Activated gamma-delta T cell treated with Interleukin-2 at 50 U/mL for 16 hours (primary cell): ENCODE measurements around the gene HSPA14.
A peak's percentile ranks its signal among the peaks of the same experiment; 100 is the strongest.
"Not testable (repeated sequence)": the region's sequence is repeated elsewhere in the genome, so short reads cannot be mapped to it uniquely, and the experiment has no call there.

Experiments used
- DNase-seq: peaks from one replicate; pipeline ENCODE4 v3.0.0-alpha.2; 2020

HSPA14 gene

GRCh38 chr10:14838582-14839304, 637 bp downstream of the HSPA14 start:
- peak; percentile 8 for DNase-seq

GRCh38 chr10:14839305-14839695, 1.2 kb downstream of the HSPA14 start:
- DNase-seq: no peak

GRCh38 chr10:14840178-14840577, 2.1 kb downstream of the HSPA14 start:
- DNase-seq: no peak

- no peak for DNase-seq
These were observed 5.4 kb downstream of the HSPA14 start for GRCh38 chr10:14843327-14843988.

GRCh38 chr10:14844948-14845347, 6.8 kb downstream of the HSPA14 start:
- no peak for DNase-seq

GRCh38 chr10:14852236-14852635, 14.1 kb downstream of the HSPA14 start:
- DNase-seq: no peak

- no peak for DNase-seq
These were observed 17.3 kb downstream of the HSPA14 start for GRCh38 chr10:14855453-14855852.

- no peak for DNase-seq
These were observed 20.3 kb downstream of the HSPA14 start for GRCh38 chr10:14858338-14858960.

GRCh38 chr10:14859043-14859442, 20.9 kb downstream of the HSPA14 start:
- DNase-seq: no peak

GRCh38 chr10:14859775-14860174, 21.7 kb downstream of the HSPA14 start:
- DNase-seq: no peak

- DNase-seq: no peak
These were observed 22.7 kb downstream of the HSPA14 start for GRCh38 chr10:14860791-14861190.

- not testable (repeated sequence) for DNase-seq
These were observed 26.4 kb downstream of the HSPA14 start for GRCh38 chr10:14864466-14864865.

GRCh38 chr10:14864871-14865270, 26.8 kb downstream of the HSPA14 start:
- DNase-seq: not testable (repeated sequence)

GRCh38 chr10:14873090-14873760, 35.1 kb downstream of the HSPA14 start:
- DNase-seq: no peak

- no peak for DNase-seq
These were observed 37.8 kb downstream of the HSPA14 start for GRCh38 chr10:14875941-14876340.

GRCh38 chr10:14876764-14877163, 38.7 kb downstream of the HSPA14 start:
- no peak for DNase-seq

- DNase-seq: peak; percentile 91
These were observed 40.4 kb downstream of the HSPA14 start, which contains the start of gene SUV39H2 for GRCh38 chr10:14878266-14879123. SUV39H2 (plus strand) TSS chr10:14878866; CDS start chr10:14878889, 23 bp downstream.

- DNase-seq: peak; percentile 25
These were observed 41.2 kb downstream of the HSPA14 start for GRCh38 chr10:14879124-14879927.

GRCh38 chr10:14879928-14880193, 41.8 kb downstream of the HSPA14 start:
- DNase-seq: no peak

- no peak for DNase-seq
These were observed 42.1 kb downstream of the HSPA14 start for GRCh38 chr10:14880229-14880628.

- no peak for DNase-seq
These were observed 46.0 kb downstream of the HSPA14 start for GRCh38 chr10:14884082-14884481.

- DNase-seq: no peak
These were observed 51.2 kb downstream of the HSPA14 start for GRCh38 chr10:14889318-14889717.
